ENCODE measurements around the gene ATG2A.

The ATG2A gene

GRCh38 chr11:64903291-64903833 lies 13.6 kb downstream of the ATG2A start:
- DNase-seq (ENCODE audit: low read depth in 2 of 2, low spot score in 1 of 2): no peak

GRCh38 chr11:64902102-64902900 lies 14.7 kb downstream of the ATG2A start:
- DNase-seq (ENCODE audit: low read depth in 2 of 2, low spot score in 1 of 2): no peak

GRCh38 chr11:64900774-64901173 lies 16.2 kb downstream of the ATG2A start:
- no peak for DNase-seq (ENCODE audit: low read depth in 2 of 2, low spot score in 1 of 2)

GRCh38 chr11:64900263-64900678 lies 16.7 kb downstream of the ATG2A start:
- no peak for DNase-seq (ENCODE audit: low read depth in 2 of 2, low spot score in 1 of 2)

- no peak for DNase-seq (ENCODE audit: low read depth in 2 of 2, low spot score in 1 of 2)
These were observed 18.5 kb downstream of the ATG2A start for GRCh38 chr11:64898541-64898940.

GRCh38 chr11:64898076-64898445 lies 18.9 kb downstream of the ATG2A start:
- DNase-seq (ENCODE audit: low read depth in 2 of 2, low spot score in 1 of 2): no peak

- DNase-seq (ENCODE audit: low read depth in 2 of 2, low spot score in 1 of 2): no peak
These were observed 19.5 kb downstream of the ATG2A start for GRCh38 chr11:64897381-64898075.

- DNase-seq (ENCODE audit: low read depth in 2 of 2, low spot score in 1 of 2): no peak
These were observed 20.5 kb downstream of the ATG2A start for GRCh38 chr11:64896448-64897022.

GRCh38 chr11:64894812-64895452 lies 22.1 kb downstream of the ATG2A start:
- DNase-seq (ENCODE audit: low read depth in 2 of 2, low spot score in 1 of 2): no peak

GRCh38 chr11:64894070-64894811 lies 22.8 kb downstream of the ATG2A start:
- DNase-seq (ENCODE audit: low read depth in 2 of 2, low spot score in 1 of 2): peak; percentile 76 to 91

GRCh38 chr11:64893194-64894069 lies 23.6 kb downstream of the ATG2A start:
- no peak for DNase-seq (ENCODE audit: low read depth in 2 of 2, low spot score in 1 of 2)

GRCh38 chr11:64892838-64893193 lies 24.2 kb downstream of the ATG2A start:
- no peak for DNase-seq (ENCODE audit: low read depth in 2 of 2, low spot score in 1 of 2)

- no peak for DNase-seq (ENCODE audit: low read depth in 2 of 2, low spot score in 1 of 2)
These were observed 24.6 kb downstream of the ATG2A start for GRCh38 chr11:64892411-64892831.

- no peak for DNase-seq (ENCODE audit: low read depth in 2 of 2, low spot score in 1 of 2)
These were observed 25.1 kb downstream of the ATG2A start for GRCh38 chr11:64891880-64892279.

- no peak for DNase-seq (ENCODE audit: low read depth in 2 of 2, low spot score in 1 of 2)
These were observed 25.7 kb downstream of the ATG2A start for GRCh38 chr11:64891215-64891848.

GRCh38 chr11:64890522-64890939 lies 26.5 kb downstream of the ATG2A start:
- DNase-seq (ENCODE audit: low read depth in 2 of 2, low spot score in 1 of 2): no peak

GRCh38 chr11:64888729-64889511 lies 28.1 kb downstream of the ATG2A start:
- DNase-seq (ENCODE audit: low read depth in 2 of 2, low spot score in 1 of 2): no peak

GRCh38 chr11:64888406-64888728 lies 28.6 kb downstream of the ATG2A start:
- DNase-seq (ENCODE audit: low read depth in 2 of 2, low spot score in 1 of 2): no peak
